Keratinocyte (primary cell): ENCODE results near the gene MAGIX.

Experiments
- CTCF ChIP-seq, 3 experiments: IDR thresholded peaks in 1 of 3; conservative IDR thresholded peaks in 1 of 3; optimal IDR thresholded peaks in 1 of 3; 2 replicates in 2 of 3; 3 replicates in 1 of 3; pipeline versions ENCODE3 to v1.5.1; 2011; ENCODE audit warnings: low read length in 3 of 3, mild to moderate bottlenecking in 3 of 3, moderate library complexity in 2 of 3, control low read depth in 1 of 3, inconsistent platforms in 1 of 3; ENCODE audit not compliant: insufficient read depth in 2 of 3; ENCODE audit errors: extremely low read depth in 1 of 3
- EZH2 ChIP-seq: IDR thresholded peaks from one replicate; pipeline ENCODE4 v1.6.1; 2012; ENCODE audit warnings: inconsistent platforms, mild to moderate bottlenecking, low read length, moderate library complexity

GRCh38 chrX:49175435-49176274 lies 13.1 kb downstream of the MAGIX start:
- no peak for TF ChIP-seq CTCF (optimal IDR thresholded peaks at IDR 0.05 in 1 of 3, IDR thresholded peaks at IDR 0.05 in 1 of 3, conservative IDR thresholded peaks at IDR 0.05 in 1 of 3; ENCODE audit: extremely low read depth in 1 of 3, insufficient read depth in 2 of 3, low read length in 3 of 3)
- no peak for TF ChIP-seq EZH2
